Embryonic facial prominence (tissue), 1 donor: Measurements from ENCODE around the gene TGFBR2.

Experiments used
- DNase-seq: peaks from one replicate; pipeline ENCODE4 v3.0.0-alpha.2; 2016; ENCODE audit errors: extremely low spot score

Gene TGFBR2

GRCh38 chr3:30673425-30674341 lies 67.3 kb downstream of the TGFBR2 start:
- no peak for DNase-seq

GRCh38 chr3:30675006-30675405 lies 68.6 kb downstream of the TGFBR2 start:
- DNase-seq: no peak

- no peak for DNase-seq
Observed at GRCh38 chr3:30675774-30676173, 69.4 kb downstream of the TGFBR2 start.

- no peak for DNase-seq
Observed at GRCh38 chr3:30676424-30677346, 70.3 kb downstream of the TGFBR2 start.

- no peak for DNase-seq
Observed at GRCh38 chr3:30677347-30677685, 70.9 kb downstream of the TGFBR2 start.

GRCh38 chr3:30679045-30679444 lies 72.6 kb downstream of the TGFBR2 start:
- no peak for DNase-seq

GRCh38 chr3:30680789-30681648 lies 74.6 kb downstream of the TGFBR2 start:
- DNase-seq: peak; percentile 61

- no peak for DNase-seq
Observed at GRCh38 chr3:30681649-30682211, 75.3 kb downstream of the TGFBR2 start.

GRCh38 chr3:30682434-30683155 lies 76.2 kb downstream of the TGFBR2 start:
- DNase-seq: no peak

GRCh38 chr3:30683769-30684168 lies 77.4 kb downstream of the TGFBR2 start:
- DNase-seq: no peak

- no peak for DNase-seq
Observed at GRCh38 chr3:30684356-30684755, 78.0 kb downstream of the TGFBR2 start.

GRCh38 chr3:30685267-30685667 lies 78.9 kb downstream of the TGFBR2 start:
- DNase-seq: no peak

GRCh38 chr3:30686176-30686575 lies 79.8 kb downstream of the TGFBR2 start:
- no peak for DNase-seq

GRCh38 chr3:30686799-30687198 lies 80.4 kb downstream of the TGFBR2 start:
- DNase-seq: no peak

- no peak for DNase-seq
Observed at GRCh38 chr3:30687930-30688570, 81.6 kb downstream of the TGFBR2 start.

GRCh38 chr3:30688776-30689641 lies 82.6 kb downstream of the TGFBR2 start:
- no peak for DNase-seq

- no peak for DNase-seq
Observed at GRCh38 chr3:30690199-30690598, 83.8 kb downstream of the TGFBR2 start.

- DNase-seq: no peak
Observed at GRCh38 chr3:30691249-30691880, 85.0 kb downstream of the TGFBR2 start.

- no peak for DNase-seq
Observed at GRCh38 chr3:30691944-30692343, 85.5 kb downstream of the TGFBR2 start.
